Sigmoid colon (tissue), 4 donors: ENCODE data around the gene RAPGEF3.

Experiments
- CTCF ChIP-seq, 4 experiments: fragments of 450-650 bp in 3 of 4; fragments of 200-600 bp in 1 of 4; IDR thresholded peaks; one replicate each; pipeline ENCODE4 v1.5.1; 2016 to 2019; ENCODE audit warnings: antibody characterized with exemption in 4 of 4, mild to moderate bottlenecking in 3 of 4, moderate library complexity in 2 of 4
- EP300 ChIP-seq, 4 donors: sonication (generic); formaldehyde crosslinking; IDR thresholded peaks; one replicate each; pipeline ENCODE4 v1.6.1; 2017; ENCODE audit warnings: antibody characterized with exemption in 4 of 4
- POLR2A ChIP-seq, 2 donors: fragments of 450-650 bp; IDR thresholded peaks; one replicate each; pipeline ENCODE4 v1.6.1; 2016; ENCODE audit warnings: antibody characterized with exemption in 2 of 2, mild to moderate bottlenecking in 2 of 2, moderate library complexity in 2 of 2

GRCh38 chr12:47773062-47773857 is 14.6 kb upstream of the RAPGEF3 start, which contains the start of gene SLC48A1:
- TF ChIP-seq CTCF (IDR thresholded peaks at IDR 0.05): peak in 1 of 4 experiments; percentile 13
- TF ChIP-seq EP300 (IDR thresholded peaks at IDR 0.05): no peak
- no peak for TF ChIP-seq POLR2A (IDR thresholded peaks at IDR 0.05)
